Activated CD8-positive, alpha-beta memory T cell treated with anti-CD3 and anti-CD28 coated beads, Interleukin-2, amount 50 U/mL, for 24 hours (primary cell): ENCODE results near the gene SELENOS.

ENCODE experiments used
- DNase-seq: peaks from one replicate; pipeline ENCODE4 v3.0.0-alpha.2; 2020; ENCODE audit errors: extremely low read depth

The SELENOS gene, protein sequence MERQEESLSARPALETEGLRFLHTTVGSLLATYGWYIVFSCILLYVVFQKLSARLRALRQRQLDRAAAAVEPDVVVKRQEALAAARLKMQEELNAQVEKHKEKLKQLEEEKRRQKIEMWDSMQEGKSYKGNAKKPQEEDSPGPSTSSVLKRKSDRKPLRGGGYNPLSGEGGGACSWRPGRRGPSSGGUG

DNA sequence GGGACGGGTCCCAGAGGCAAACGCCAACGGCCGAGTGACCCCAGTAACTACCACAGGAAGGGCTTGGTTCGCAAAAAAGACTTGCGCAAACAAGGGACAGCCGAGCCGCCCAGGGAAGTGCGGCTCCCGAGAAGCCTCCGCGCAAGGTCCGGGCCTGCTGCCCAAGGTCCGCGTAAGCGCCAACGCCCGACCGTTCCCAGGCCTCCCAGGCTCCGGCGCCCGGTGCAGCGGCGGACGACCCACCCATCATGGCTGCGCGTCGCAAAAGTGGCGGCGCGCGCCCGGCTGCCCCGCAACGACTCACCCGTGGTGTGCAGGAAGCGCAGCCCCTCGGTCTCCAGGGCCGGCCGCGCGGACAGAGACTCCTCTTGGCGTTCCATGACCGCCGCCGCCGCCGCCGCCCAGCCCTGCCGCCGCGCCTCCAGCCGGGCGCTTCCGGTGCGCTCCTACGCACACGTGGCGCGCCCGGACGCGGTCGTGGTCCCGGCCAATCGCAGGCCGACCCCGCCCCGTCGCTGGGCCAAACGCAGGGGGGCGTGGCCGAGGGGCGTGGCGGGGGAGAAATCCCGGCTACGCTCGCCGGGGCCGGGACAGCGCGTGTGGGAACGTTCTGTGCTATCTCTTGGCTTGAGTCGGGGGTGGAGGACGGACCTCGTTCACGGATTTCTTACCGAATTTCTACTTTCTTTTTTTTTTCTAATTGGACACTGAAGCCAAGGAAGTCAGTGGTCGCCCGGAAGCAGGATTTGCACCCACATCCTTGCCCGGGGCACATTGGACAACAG, at the start of gene SELENOS:
Gene SELENOS, minus strand, starts transcription at position 448 of the 785 bp plus-strand sequence. Its CDS starts 68 bp downstream, at position 380.
- DNase-seq, result peak; percentile 58

- no peak for DNase-seq
Observed at GRCh38 chr15:101326462-101327146, 49.3 kb upstream of the SELENOS start.

GRCh38 chr15:101326026-101326315, 48.7 kb upstream of the SELENOS start:
- no peak for DNase-seq

DNA sequence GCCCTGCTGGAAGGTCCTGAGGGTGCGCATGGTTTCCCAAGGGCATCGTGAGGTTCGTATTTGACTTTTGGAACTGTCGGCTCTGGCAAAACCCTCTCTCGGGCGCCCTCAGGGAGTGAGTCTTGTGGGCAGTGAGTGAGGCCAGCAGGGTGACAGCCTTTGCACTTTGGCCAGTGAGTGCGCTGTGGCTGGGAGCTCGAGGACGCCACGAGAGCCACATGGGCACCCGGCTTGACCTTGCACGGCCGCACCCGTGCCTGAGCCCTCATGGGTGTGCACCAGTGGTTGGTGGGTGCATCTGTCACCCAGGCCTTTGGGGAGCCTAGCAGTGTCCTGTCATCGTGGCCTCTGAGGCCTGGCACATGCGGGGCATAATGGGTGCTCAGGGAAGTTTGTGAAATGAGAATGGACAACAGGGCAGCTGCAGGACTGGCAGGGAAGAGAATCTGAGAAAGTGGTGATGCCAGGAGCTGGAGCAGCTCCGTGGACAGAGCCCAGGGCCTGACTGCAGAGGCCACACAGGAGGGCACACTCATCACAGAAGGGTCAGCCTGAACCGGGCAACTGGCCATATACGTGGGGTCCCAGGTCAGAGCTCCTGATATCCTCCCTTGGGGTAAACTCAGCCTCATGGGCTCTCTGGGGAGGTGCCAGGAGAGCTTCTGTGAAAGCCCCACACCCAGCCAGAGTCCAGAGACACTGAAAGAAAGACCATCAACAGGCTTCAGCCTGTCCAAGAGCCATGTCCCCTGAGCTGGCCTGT, 48.2 kb upstream of the SELENOS start:
- DNase-seq, result no peak

- DNase-seq, result no peak
Observed at GRCh38 chr15:101324524-101325177, 47.4 kb upstream of the SELENOS start.

DNA sequence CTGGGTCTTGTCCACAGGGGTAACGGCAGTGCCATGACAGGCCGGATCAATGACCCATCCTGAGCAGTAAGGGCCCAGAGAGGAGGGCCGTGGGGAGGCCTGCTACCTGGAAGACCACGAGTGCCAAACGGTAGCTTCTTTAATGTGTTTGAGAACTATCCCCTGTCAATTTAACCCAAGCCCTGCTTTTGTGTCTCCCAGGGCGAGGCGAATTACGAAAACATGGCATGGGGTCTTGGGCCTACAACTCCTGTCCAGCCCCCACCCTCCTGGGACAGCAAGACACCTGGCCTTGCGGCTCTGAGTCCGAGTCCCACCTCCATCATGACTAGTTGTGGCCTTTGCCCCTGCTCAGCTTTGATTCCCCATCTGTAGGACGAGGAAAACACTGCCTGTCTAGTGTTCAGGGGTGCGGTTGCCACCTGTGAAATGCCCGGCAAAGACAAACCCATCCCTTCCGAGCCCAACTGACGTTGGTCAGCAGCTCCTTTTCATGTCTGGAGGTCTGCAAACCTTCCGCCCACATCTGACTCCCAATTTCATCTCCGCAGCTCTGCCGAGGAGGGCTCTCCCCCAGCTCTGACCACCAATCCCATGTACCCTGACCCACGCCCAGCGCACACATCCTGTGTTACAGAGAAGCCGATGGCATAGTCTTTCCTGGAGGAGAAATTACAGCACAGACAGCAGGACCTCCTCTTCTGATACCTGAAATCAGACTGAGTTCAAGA, 46.7 kb upstream of the SELENOS start:
- DNase-seq, result no peak

DNA sequence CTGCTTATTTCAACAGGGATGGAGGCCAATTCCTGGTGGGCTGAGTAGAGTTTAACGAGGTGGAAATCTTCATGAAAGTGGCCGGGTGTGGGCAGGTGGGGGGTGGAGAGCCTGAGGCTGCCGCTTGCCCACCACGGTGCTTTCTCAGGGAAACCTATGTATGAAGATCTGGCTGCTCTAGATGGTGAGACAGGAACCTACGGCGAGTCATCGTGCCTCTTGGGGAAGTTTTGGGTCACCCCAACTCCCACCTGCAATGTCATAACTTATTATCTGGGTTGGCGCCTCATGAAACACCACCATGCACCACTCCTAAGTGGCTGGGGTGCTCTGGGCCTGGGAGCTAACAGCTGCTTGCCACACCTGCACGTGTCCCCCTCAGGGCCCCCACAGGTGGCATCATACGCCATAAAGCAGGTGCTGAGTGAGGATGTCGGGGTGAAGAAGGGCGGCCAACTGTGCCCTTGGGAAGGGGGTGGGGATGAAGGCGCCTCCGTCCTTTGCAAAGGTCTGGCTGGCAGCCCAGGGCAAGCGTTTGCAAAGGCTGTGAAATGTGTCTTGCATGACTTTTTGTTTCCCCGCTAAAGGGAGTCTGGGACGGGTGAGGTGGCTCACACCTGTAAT, 45.7 kb upstream of the SELENOS start:
- no peak for DNase-seq

GRCh38 chr15:101322016-101322695, 44.9 kb upstream of the SELENOS start:
- DNase-seq, result no peak

GRCh38 chr15:101320501-101321052, 43.3 kb upstream of the SELENOS start:
- DNase-seq, result no peak

DNA sequence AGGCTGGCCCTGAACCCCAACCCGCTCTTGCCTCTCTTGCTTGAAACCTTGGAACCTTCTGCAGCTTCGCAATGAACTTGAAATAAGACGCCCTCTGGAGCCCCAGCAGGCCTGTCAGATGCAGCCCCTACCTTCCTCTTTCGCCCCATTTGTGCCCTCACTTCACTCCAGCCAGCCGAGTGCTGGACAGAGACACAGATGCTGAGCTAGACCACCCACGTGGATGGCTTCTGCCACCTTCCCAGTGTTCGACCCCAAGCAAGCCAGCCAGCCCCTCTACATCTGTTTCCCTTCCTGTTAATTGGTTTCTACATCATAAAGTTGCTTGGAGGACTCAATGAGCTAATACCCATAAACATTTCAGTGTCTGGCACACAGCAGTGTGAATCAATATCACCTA, 41.6 kb upstream of the SELENOS start:
- DNase-seq, result no peak

GRCh38 chr15:101318147-101318819, 41.0 kb upstream of the SELENOS start:
- no peak for DNase-seq

GRCh38 chr15:101317336-101317872, 40.1 kb upstream of the SELENOS start:
- no peak for DNase-seq

DNA sequence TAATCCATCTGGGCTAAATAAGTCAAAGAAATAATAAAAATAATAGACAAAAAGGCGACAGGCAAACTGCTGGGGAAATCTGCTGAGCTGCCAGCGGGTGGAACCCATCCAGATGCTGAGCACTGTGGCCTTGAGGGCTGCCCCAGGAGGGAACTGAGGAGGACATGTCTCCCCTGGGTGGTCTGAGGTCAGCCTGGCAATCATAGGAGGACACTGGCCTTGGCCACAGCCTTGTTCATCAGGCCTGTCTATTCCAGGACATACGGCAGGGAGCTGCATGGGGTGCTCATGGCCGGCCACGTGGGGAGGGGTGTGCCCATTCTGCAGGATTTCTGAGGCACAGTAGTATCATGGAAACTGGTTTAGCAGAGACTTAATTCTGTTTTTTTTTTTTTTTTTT, 39.2 kb upstream of the SELENOS start:
- no peak for DNase-seq

- no peak for DNase-seq
Observed at GRCh38 chr15:101315736-101316135, 38.5 kb upstream of the SELENOS start.

DNA sequence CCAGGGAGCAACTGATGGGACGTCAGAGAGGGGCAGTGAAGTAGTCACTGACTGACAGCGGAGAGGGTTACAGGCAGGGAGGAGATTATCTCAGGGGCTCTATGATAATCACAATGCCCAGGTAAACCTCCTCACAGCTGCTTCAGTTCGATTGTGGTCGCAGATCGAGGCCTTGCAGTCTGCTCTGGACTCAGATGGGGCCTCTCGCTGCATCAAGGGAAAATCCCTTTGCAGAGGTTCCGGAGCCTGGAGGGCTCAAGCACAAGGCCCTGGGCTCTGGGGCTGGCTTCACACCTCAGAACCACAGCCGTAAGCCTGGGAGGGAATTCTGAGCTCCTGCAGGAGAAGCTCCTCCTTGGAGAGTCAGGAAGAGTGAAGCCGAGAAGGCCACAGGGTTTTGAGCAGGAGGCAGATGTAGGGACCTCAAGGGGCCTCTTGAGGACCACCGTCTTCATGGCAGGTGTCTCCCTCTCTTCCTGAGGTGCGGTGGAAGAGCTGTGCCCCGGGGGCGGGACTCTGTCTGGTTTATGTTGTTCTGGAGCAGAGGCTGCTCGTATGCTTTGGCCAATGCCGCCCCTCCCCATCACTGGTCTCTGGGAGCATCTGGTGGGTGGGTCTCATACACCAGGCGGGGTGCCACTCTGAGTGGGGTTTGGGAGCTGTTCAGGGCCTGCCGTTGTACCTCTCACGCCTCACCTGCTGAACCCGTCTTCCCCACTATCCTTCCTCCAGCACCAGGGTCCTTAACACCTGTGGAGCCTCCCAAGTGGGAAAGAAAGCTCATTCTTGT, 37.2 kb upstream of the SELENOS start:
- no peak for DNase-seq

- DNase-seq, result no peak
Observed at GRCh38 chr15:101313041-101313761, 35.9 kb upstream of the SELENOS start.

GRCh38 chr15:101310508-101310907, 33.2 kb upstream of the SELENOS start:
- DNase-seq, result no peak

DNA sequence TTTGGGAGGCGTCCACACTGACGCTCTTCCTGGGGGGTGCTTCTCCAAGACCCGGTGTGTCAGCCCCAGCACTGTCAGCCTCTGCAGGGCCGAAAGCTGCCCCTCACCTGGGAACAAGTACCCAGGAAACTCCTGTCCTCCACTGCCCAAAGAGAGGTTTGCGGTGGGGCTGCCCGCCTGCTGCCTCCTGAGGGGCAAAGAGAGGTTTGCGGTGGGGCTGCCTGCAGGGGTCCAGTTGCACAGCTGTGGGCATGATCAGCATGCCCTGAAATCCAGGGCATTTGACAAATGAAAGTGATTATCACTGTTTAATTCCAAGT, 32.8 kb upstream of the SELENOS start:
- no peak for DNase-seq
